ENCODE data around the gene NFIB. TPM values are rescaled to one million over a fixed set of nuclear protein-coding genes. Genes with fewer than 3 reads are reported as not detected.

The NFIB gene
- total RNA-seq, 1 donor from 2014 or later = 9.4 TPM

DNA sequence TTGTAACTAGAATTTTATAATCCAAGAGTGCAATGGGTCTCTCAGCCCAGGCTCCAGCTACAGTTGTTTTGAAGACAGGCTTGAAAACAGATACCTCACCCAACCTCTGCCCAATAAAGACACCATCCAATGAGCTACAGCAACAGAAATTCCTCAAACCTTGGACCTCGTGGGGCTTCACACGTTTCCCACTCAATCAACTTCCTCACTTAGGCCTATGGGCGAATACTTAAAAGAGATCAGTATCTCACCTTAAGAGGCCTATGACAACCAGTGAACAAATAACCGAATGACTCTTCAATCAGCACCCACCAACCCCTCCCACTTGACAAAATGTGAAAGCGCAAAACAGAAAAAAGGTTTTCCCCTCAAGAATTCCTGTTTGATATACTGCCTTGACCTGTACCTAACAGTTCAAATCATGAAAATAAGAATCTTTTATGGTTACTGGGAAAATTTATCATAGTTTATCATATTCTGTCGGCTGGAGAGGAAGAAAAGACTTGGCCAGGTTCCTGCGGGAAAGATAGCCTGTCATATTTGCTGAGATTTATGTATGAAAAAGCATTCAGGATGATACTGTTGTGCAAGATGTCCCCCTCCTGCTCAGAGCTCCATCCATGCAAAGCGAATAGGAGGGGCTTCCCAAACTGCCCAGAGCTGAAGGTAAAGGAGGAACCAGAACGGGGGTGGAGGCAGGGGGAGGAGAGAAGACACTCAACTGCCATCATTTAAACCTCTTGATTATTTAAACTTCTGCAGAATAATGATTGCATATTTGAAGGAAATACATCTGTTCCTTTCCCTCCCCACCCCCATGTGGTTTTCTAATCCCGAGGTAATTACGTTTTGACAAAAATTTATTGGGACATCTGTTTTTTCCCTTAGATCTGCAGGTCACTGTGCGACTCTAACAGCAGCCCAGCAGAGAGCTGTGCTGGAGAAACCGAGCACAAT lies 256.3 kb downstream of the NFIB start:
- Mint-ChIP-seq H3K9me3 (ENCODE audit: unreplicated experiment) (peaks cover 2% of the 10 kb centered on the region), H3K27me3 (ENCODE audit: low read depth, unreplicated experiment) (peaks cover 13% of the 10 kb centered on the region), H3K4me3 (ENCODE audit: unreplicated experiment) (no peak overlapping the region), H3K36me3 (ENCODE audit: low read depth, unreplicated experiment) (no peaks in the 10 kb centered on the region), H3K27ac (ENCODE audit: unreplicated experiment) (no peak overlapping the region), H3K4me1 (ENCODE audit: low read depth, unreplicated experiment) (peaks cover 16% of the 10 kb centered on the region)
- Histone ChIP-seq H2AFZ (ENCODE audit: low read depth, low read length) (no peak overlapping the region), H3K27me3 (ENCODE audit: insufficient read depth, low read length) (no peaks in the 10 kb centered on the region), H3K4me2 (ENCODE audit: low read length) (no peak overlapping the region), H3K4me3 (ENCODE audit: insufficient read depth, low read depth, low read length) (no peak overlapping the region), H3K9ac (ENCODE audit: low read length) (no peak overlapping the region), H3K79me2 (ENCODE audit: insufficient read depth, low read length) (no peaks in the 10 kb centered on the region), H3K4me1 (ENCODE audit: insufficient read depth, low read length) (peaks cover 12% of the 10 kb centered on the region), H3K9me3 (ENCODE audit: insufficient read depth, low read depth, low read length) (no peaks in the 10 kb centered on the region), H3K27ac (ENCODE audit: low read depth, low read length) (no peak overlapping the region), H3K36me3 (ENCODE audit: insufficient read depth, low read length) (no peaks in the 10 kb centered on the region), H4K20me1 (ENCODE audit: insufficient read depth, low read length) (no peaks in the 10 kb centered on the region)
- TF ChIP-seq, protein P1, sequence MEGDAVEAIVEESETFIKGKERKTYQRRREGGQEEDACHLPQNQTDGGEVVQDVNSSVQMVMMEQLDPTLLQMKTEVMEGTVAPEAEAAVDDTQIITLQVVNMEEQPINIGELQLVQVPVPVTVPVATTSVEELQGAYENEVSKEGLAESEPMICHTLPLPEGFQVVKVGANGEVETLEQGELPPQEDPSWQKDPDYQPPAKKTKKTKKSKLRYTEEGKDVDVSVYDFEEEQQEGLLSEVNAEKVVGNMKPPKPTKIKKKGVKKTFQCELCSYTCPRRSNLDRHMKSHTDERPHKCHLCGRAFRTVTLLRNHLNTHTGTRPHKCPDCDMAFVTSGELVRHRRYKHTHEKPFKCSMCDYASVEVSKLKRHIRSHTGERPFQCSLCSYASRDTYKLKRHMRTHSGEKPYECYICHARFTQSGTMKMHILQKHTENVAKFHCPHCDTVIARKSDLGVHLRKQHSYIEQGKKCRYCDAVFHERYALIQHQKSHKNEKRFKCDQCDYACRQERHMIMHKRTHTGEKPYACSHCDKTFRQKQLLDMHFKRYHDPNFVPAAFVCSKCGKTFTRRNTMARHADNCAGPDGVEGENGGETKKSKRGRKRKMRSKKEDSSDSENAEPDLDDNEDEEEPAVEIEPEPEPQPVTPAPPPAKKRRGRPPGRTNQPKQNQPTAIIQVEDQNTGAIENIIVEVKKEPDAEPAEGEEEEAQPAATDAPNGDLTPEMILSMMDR (IDR thresholded peaks at IDR 0.05; ENCODE audit: insufficient read depth, low read depth, low read length) = no peak
- TF ChIP-seq EZH2 (IDR thresholded peaks at IDR 0.05; ENCODE audit: insufficient read depth, low read length) = no peak
- FAIRE-seq = no peak
- DNase-seq (ENCODE audit: low read depth) = no peak

DNA sequence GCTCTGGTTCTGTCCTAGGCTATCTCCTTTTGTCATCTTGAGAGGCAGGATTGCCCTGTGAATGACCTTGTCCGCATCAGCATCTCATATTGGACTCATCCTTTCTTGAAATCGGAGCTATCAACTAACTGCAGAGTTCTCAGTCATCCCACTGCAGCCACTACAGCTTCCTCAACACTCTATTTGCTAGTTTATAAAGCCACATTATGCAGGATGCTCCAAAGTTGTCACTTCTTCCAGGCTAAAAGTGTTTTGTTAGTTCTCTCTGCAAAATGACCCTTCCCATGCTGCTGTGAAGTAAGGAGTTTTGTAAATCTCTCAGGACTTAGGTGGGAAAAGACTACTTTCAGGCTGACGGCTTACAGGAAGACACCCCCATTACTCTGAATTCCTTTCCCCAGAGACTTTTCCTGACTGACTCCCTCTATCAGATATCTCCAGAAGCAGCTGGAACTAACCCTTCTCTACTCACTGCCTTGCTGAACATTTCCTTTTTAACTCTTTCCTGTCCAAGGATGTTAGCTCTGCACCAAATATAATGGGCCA lies 257.6 kb downstream of the NFIB start:
- FAIRE-seq (no peak), DNase-seq (ENCODE audit: low read depth) (no peak)
- no peaks in the 10 kb centered on the region for H3K9me3 ChIP-seq (ENCODE audit: insufficient read depth, low read depth, low read length)
- H3K27me3 ChIP-seq (ENCODE audit: insufficient read depth, low read length) = no peaks in the 10 kb centered on the region
- no peak overlapping the region for H3K27ac Mint-ChIP-seq (ENCODE audit: unreplicated experiment)
- H3K4me1 Mint-ChIP-seq (ENCODE audit: low read depth, unreplicated experiment) = peaks cover 16% of the 10 kb centered on the region
- H3K9ac ChIP-seq (ENCODE audit: low read length) = no peak overlapping the region
- H4K20me1 ChIP-seq (ENCODE audit: insufficient read depth, low read length) = no peaks in the 10 kb centered on the region
- H3K4me2 ChIP-seq (ENCODE audit: low read length) = peak overlapping the region; percentile 4
- TF ChIP-seq, protein P1 (IDR thresholded peaks at IDR 0.05; ENCODE audit: insufficient read depth, low read depth, low read length) = no peak
- no peak for TF ChIP-seq EZH2 (IDR thresholded peaks at IDR 0.05; ENCODE audit: insufficient read depth, low read length)
- peaks cover 6% of the 10 kb centered on the region for H3K4me1 ChIP-seq (ENCODE audit: insufficient read depth, low read length)
- no peak overlapping the region for H2AFZ ChIP-seq (ENCODE audit: low read depth, low read length)
- H3K9me3 Mint-ChIP-seq (ENCODE audit: unreplicated experiment) = peaks cover 6% of the 10 kb centered on the region
- H3K79me2 ChIP-seq (ENCODE audit: insufficient read depth, low read length) = no peaks in the 10 kb centered on the region
- peaks cover 8% of the 10 kb centered on the region for H3K27me3 Mint-ChIP-seq (ENCODE audit: low read depth, unreplicated experiment)
- no peak overlapping the region for H3K4me3 ChIP-seq (ENCODE audit: insufficient read depth, low read depth, low read length)
- H3K4me3 Mint-ChIP-seq (ENCODE audit: unreplicated experiment) = no peak overlapping the region
- no peaks in the 10 kb centered on the region for H3K36me3 Mint-ChIP-seq (ENCODE audit: low read depth, unreplicated experiment)
- H3K36me3 ChIP-seq (ENCODE audit: insufficient read depth, low read length) = no peaks in the 10 kb centered on the region
- no peak overlapping the region for H3K27ac ChIP-seq (ENCODE audit: low read depth, low read length)
